PC-3 (cell line): ENCODE results near the gene NFATC2. TPM values are rescaled to one million over a fixed set of nuclear protein-coding genes. Genes with fewer than 3 reads are reported as not detected.

Source experiments
- ATAC-seq: fragments of 200-7000 bp; cut with Tn5 transposase; 2 replicates; pipeline ENCODE4 v1.9.1; 2020; ENCODE audit warnings: mild to moderate bottlenecking, moderate library complexity
- BruUV-seq: library from RNA; stranded (reverse); fragments of 400-500 nt; replicated peaks from 2 replicates; lab custom pipeline; 2021; lab: Mats Ljungman, UMichigan
- CTCF ChIA-PET: fragments of 300-600 bp; sonication (Branson Sonifier 250); formaldehyde crosslinking; loops from one replicate; lab custom pipeline; 2022; ENCODE audit warnings: antibody characterized with exemption; lab: Charles Lee
- POLR2A ChIA-PET: fragments of 300-600 bp; sonication (Branson Sonifier 250); formaldehyde crosslinking; loops from one replicate; lab custom pipeline; 2022; ENCODE audit warnings: antibody characterized with exemption; ENCODE audit not compliant: unreplicated experiment; lab: Charles Lee
- DNase-seq: peaks from one replicate; pipeline ENCODE4 v3.0.0-alpha.2; 2015
- H2AFZ ChIP-seq: fragments of 300-600 bp; sonication (generic); 2 replicates; pipeline ENCODE4 v1.6.0; 2016; ENCODE audit warnings: antibody characterized with exemption, low read length
- H3F3A ChIP-seq: fragments of 300-600 bp; sonication (generic); one replicate; pipeline ENCODE4 v1.6.0; 2017; ENCODE audit warnings: antibody characterized with exemption, low read length, control low read depth, mild to moderate bottlenecking; ENCODE audit not compliant: unreplicated experiment
- H3K27ac ChIP-seq: fragments of 300-600 bp; sonication (generic); 2 replicates; pipeline ENCODE4 v1.5.1; 2016; ENCODE audit warnings: mild to moderate bottlenecking, low read length
- H3K27me3 ChIP-seq: fragments of 300-600 bp; sonication (generic); 2 replicates; pipeline ENCODE4 v1.6.1; 2016; ENCODE audit warnings: low read length, mixed read lengths
- H3K36me3 ChIP-seq: fragments of 300-600 bp; sonication (generic); 2 replicates; pipeline ENCODE4 v1.6.1; 2016; ENCODE audit warnings: low read depth, mixed run types, low read length, mixed read lengths
- H3K4me1 ChIP-seq: fragments of 300-600 bp; sonication (generic); 2 replicates; pipeline ENCODE4 v1.5.1; 2016; ENCODE audit warnings: low read length; ENCODE audit not compliant: insufficient read depth
- H3K4me2 ChIP-seq: fragments of 300-600 bp; sonication (generic); 2 replicates; pipeline ENCODE4 v1.6.0; 2016; ENCODE audit warnings: low read length
- H3K4me3 ChIP-seq: fragments of 300-600 bp; sonication (generic); 2 replicates; pipeline ENCODE4 v1.5.1; 2016; ENCODE audit warnings: mild to moderate bottlenecking, low read length, mixed read lengths
- H3K79me2 ChIP-seq: fragments of 300-600 bp; sonication (generic); 2 replicates; pipeline ENCODE4 v1.6.1; 2017; ENCODE audit warnings: low read length, mixed read lengths
- H3K9ac ChIP-seq: fragments of 300-600 bp; sonication (generic); 2 replicates; pipeline ENCODE4 v1.6.0; 2016; ENCODE audit warnings: mild to moderate bottlenecking, low read length
- H3K9me2 ChIP-seq: fragments of 300-600 bp; sonication (generic); replicated peaks from 2 replicates; pipeline ENCODE4 v1.6.1; 2016; ENCODE audit warnings: mixed run types, low read length, mixed read lengths
- H3K9me3 ChIP-seq: fragments of 300-600 bp; sonication (generic); 2 replicates; pipeline ENCODE4 v1.6.1; 2016; ENCODE audit warnings: low read length, mixed read lengths
- H4K20me1 ChIP-seq: fragments of 300-600 bp; sonication (generic); 2 replicates; pipeline ENCODE4 v1.6.1; 2016; ENCODE audit warnings: low read length, mixed read lengths
- EZH2 ChIP-seq: fragments of 300-600 bp; sonication (generic); IDR thresholded peaks from one replicate; pipeline ENCODE4 v1.6.1; 2017; ENCODE audit warnings: antibody characterized with exemption, mild to moderate bottlenecking, low read length; ENCODE audit not compliant: unreplicated experiment
- EZH2phosphoT487 ChIP-seq: fragments of 300-600 bp; sonication (generic); IDR thresholded peaks from 2 replicates; pipeline ENCODE4 v1.6.1; 2018; ENCODE audit warnings: mild to moderate bottlenecking, antibody characterized with exemption, low read length, borderline replicate concordance
- intact Hi-C: fragments of 100-400 bp; cut with micrococcal nuclease; formaldehyde crosslinking; loops from 2 replicates; pipeline ENCODE4 v1.9.0; 2023
- total RNA-seq: library from RNA; depleted of rRNA; stranded (reverse); fragments of >200 nt; gene quantifications from 2 replicates; pipeline ENCODE4 v1.2.3, GENCODE V29; 2014
- TF ChIP-seq, protein P1 (sequence below): fragments of 300-600 bp; sonication (generic); conservative IDR thresholded peaks from 2 replicates; pipeline ENCODE4 v1.5.1; 2017; ENCODE audit warnings: antibody characterized with exemption, low read depth, mild to moderate bottlenecking, low read length

NFATC2 gene
- total RNA-seq, 1 experiment from 2014 or later, result 12.9 TPM

DNA sequence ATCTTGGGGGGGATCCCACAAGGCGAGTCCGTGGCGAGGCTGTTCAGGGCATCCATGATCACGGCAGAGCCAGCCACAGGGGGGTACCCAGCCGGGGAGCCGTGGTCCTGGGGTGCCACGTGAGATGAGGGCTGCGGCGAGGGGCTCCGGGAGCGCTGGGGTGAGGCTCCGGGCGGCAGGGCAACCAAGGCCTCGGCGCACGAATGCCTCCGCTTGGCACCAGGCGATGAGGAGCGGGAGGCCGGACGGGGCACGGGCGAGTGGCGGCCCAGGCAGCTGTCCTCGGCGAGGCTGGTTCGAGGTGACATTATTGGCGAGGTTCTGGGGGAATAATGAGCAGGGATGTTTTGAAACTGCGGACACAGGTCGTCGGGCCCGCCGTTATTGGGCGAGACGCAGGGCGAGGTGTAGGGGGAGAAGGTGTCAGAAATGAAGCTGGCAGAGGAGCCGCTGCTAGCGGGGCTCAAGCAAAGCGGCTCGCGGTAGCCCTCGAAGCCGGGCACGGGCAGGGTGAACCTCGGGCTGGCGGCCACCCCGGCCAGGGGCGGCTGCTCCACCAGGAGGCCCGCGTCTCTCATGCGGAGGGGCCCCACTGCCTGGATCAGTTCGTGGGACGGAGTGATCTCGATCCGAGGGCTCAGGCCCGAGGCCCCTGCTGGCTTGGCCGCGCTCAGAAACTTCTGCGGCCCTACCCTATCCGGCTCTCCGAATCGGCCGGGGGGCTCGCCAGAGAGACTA lies 19.1 kb downstream of the NFATC2 start:
- Histone ChIP-seq H3F3A (no peaks in the 10 kb centered on the region), H3K4me3 (no peak overlapping the region), H3K36me3 (no peaks in the 10 kb centered on the region), H3K27me3 (no peaks in the 10 kb centered on the region), H3K9ac (no peak overlapping the region), H2AFZ (no peak overlapping the region), H4K20me1 (no peaks in the 10 kb centered on the region), H3K27ac (no peak overlapping the region), H3K4me1 (no peaks in the 10 kb centered on the region), H3K4me2 (no peak overlapping the region), H3K9me3 (no peaks in the 10 kb centered on the region), H3K79me2 (no peaks in the 10 kb centered on the region), H3K9me2 (no peaks in the 10 kb centered on the region)
- intact Hi-C loops, result no loop called here
- CTCF ChIA-PET, result no interaction called here
- POLR2A ChIA-PET, result no interaction called here
- TF ChIP-seq, protein P1, sequence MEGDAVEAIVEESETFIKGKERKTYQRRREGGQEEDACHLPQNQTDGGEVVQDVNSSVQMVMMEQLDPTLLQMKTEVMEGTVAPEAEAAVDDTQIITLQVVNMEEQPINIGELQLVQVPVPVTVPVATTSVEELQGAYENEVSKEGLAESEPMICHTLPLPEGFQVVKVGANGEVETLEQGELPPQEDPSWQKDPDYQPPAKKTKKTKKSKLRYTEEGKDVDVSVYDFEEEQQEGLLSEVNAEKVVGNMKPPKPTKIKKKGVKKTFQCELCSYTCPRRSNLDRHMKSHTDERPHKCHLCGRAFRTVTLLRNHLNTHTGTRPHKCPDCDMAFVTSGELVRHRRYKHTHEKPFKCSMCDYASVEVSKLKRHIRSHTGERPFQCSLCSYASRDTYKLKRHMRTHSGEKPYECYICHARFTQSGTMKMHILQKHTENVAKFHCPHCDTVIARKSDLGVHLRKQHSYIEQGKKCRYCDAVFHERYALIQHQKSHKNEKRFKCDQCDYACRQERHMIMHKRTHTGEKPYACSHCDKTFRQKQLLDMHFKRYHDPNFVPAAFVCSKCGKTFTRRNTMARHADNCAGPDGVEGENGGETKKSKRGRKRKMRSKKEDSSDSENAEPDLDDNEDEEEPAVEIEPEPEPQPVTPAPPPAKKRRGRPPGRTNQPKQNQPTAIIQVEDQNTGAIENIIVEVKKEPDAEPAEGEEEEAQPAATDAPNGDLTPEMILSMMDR, result no peak
- BruUV-seq, result no TSS peak
- DNase-seq (no peak), ATAC-seq (no peak)

DNA sequence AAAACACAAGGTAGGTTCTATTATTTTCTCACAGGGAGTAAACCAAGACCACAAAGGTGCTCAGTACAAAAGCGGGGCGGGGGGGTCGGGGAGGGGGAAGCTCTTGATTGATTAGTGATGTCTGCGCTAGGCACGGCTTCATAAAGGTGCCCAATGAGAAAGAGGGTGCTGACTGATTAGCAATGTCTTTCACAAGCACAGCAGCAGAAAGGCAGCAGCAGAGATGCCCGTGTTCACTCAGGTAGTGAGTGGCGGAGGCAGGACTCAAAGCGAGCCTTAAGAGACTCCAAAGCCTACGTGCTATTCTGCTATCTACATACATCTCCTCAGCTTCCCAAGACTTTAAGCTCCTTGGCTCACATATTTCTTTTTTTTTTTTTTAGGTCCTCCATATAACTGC lies 20.3 kb downstream of the NFATC2 start:
- TF ChIP-seq EZH2phosphoT487 (no peak), EZH2 (no peak)
- TF ChIP-seq, protein P1, result no peak
- no peak overlapping the region for H3K9ac ChIP-seq
- H3F3A ChIP-seq, result no peaks in the 10 kb centered on the region
- H3K27ac ChIP-seq, result no peak overlapping the region
- DNase-seq, result no peak
- ATAC-seq, result no peak
- H2AFZ ChIP-seq, result no peak overlapping the region
- H3K27me3 ChIP-seq, result no peaks in the 10 kb centered on the region
- H3K4me2 ChIP-seq, result no peak overlapping the region
- H3K4me3 ChIP-seq, result no peak overlapping the region
- H4K20me1 ChIP-seq, result no peaks in the 10 kb centered on the region
- H3K9me2 ChIP-seq, result no peaks in the 10 kb centered on the region
- CTCF ChIA-PET, result no interaction called here
- intact Hi-C loops, result no loop called here
- H3K36me3 ChIP-seq, result no peaks in the 10 kb centered on the region
- no TSS peak for BruUV-seq
- POLR2A ChIA-PET, result interaction anchor here (0.6 kb wide), 1 partner anchor 133 kb away, joined by 3 read pairs; no protein-coding TSS in a partner anchor
- no peaks in the 10 kb centered on the region for H3K79me2 ChIP-seq
- H3K4me1 ChIP-seq, result no peaks in the 10 kb centered on the region
- no peaks in the 10 kb centered on the region for H3K9me3 ChIP-seq

DNA sequence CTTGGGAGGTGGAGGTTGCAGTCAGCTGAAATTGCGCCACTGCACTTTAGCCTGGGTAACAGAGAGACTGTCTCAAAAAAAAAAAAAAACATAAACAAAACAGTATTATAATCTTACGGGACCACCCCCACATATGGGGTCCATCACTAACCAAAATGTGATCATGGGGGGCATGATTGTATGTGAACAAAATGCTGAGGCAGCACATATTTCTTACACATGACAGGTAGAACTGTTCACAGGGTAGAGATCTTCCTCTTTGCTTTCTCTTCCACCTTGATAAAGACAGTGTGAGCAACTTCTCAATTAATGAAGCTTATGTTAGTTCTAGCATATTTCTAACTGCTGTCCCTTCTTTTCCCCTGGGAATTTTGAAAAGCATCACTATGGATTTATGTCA lies 24.7 kb downstream of the NFATC2 start:
- CTCF ChIA-PET, result no interaction called here
- intact Hi-C loops, result no loop called here
- H3K9ac ChIP-seq, result no peak overlapping the region
- no peak overlapping the region for H3K4me3 ChIP-seq
- H3K79me2 ChIP-seq, result no peaks in the 10 kb centered on the region
- no peak overlapping the region for H3K4me2 ChIP-seq
- H3K27ac ChIP-seq, result no peak overlapping the region
- BruUV-seq, result no TSS peak
- POLR2A ChIA-PET, result interaction anchor here (0.5 kb wide), 1 partner anchor 24 kb away, joined by 5 read pairs; the partner anchor contains the start of gene NFATC2
- DNase-seq, result no peak
- H3K9me2 ChIP-seq, result no peaks in the 10 kb centered on the region
- no peaks in the 10 kb centered on the region for H3K36me3 ChIP-seq
- H2AFZ ChIP-seq, result no peak overlapping the region
- H4K20me1 ChIP-seq, result no peaks in the 10 kb centered on the region
- ATAC-seq, result no peak
- H3K4me1 ChIP-seq, result no peaks in the 10 kb centered on the region
- H3K9me3 ChIP-seq, result no peaks in the 10 kb centered on the region
- no peaks in the 10 kb centered on the region for H3F3A ChIP-seq
- H3K27me3 ChIP-seq, result no peaks in the 10 kb centered on the region
- TF ChIP-seq, protein P1, result no peak
- TF ChIP-seq EZH2, result no peak
- no peak for TF ChIP-seq EZH2phosphoT487
